Kidney (tissue), 14 donors: ENCODE data around the gene A3GALT2. TPM values are rescaled to one million over a fixed set of nuclear protein-coding genes. Genes with fewer than 3 reads are reported as not detected.

Source experiments
- DNase-seq, 5 donors: peaks; one replicate each; pipeline ENCODE4 v3.0.0-alpha.2; 2013 to 2020
- FAIRE-seq: peaks from 2 replicates; lab custom pipeline; 2012; peaks lifted over from hg19 to GRCh38; lab: Jason Lieb, UNC
- H3K27ac ChIP-seq, 2 donors: one replicate each; pipeline ENCODE4 v1.7.0; 2013; ENCODE audit warnings: low read depth in 2 of 2, low read length in 2 of 2, inconsistent platforms in 1 of 2
- H3K27me3 ChIP-seq: one replicate; pipeline ENCODE4 v1.7.1; 2013; ENCODE audit warnings: low read length, inconsistent platforms; ENCODE audit not compliant: control insufficient read depth, insufficient read depth
- H3K36me3 ChIP-seq, 3 donors: one replicate each; pipeline versions ENCODE4 v1.7.0 to v1.7.1; 2013; ENCODE audit warnings: low read length in 3 of 3, control low read depth in 1 of 3, inconsistent platforms in 1 of 3; ENCODE audit not compliant: insufficient read depth in 3 of 3, control insufficient read depth in 2 of 3
- H3K4me1 ChIP-seq, 3 donors: one replicate each; pipeline versions ENCODE4 v1.7.0 to v1.7.1; 2013; ENCODE audit warnings: low read length in 3 of 3, inconsistent platforms in 1 of 3, low read depth in 1 of 3; ENCODE audit not compliant: control insufficient read depth in 2 of 3, insufficient read depth in 2 of 3
- H3K4me3 ChIP-seq, 3 donors: one replicate each; pipeline versions ENCODE4 v1.7.0 to v1.8.1; 2013; ENCODE audit warnings: low read length in 3 of 3, control low read depth in 1 of 3, inconsistent platforms in 1 of 3
- H3K9ac ChIP-seq, 3 donors: one replicate each; pipeline versions ENCODE4 v1.7.0 to v1.7.1; 2013; ENCODE audit warnings: low read length in 3 of 3, control low read depth in 1 of 3, inconsistent platforms in 1 of 3
- H3K9me3 ChIP-seq, 3 donors: one replicate each; pipeline versions ENCODE4 v1.7.0 to v1.7.1; 2013; ENCODE audit warnings: low read length in 3 of 3, control low read depth in 1 of 3, inconsistent platforms in 1 of 3; ENCODE audit not compliant: control insufficient read depth in 2 of 3, insufficient read depth in 1 of 3
- CTCF ChIP-seq: IDR thresholded peaks from 3 replicates; pipeline ENCODE4 v1.5.1; 2012; ENCODE audit warnings: mild to moderate bottlenecking, moderate library complexity, borderline replicate concordance; ENCODE audit not compliant: insufficient read depth; ENCODE audit errors: extremely low read depth
- intact Hi-C: fragments of 100-400 bp; cut with DNase I; formaldehyde crosslinking; loops from one replicate; pipeline ENCODE4 v1.11.1; 2022
- polyA plus RNA-seq: library from polyadenylated mRNA; stranded (reverse); fragments of 350-450 nt; fragmentation: Illumina TruSeq; extraction: RNeasy Lipid Tissue Mini Kit (QIAGEN cat#74804); gene quantifications from one replicate; pipeline ENCODE4 v1.2.3, GENCODE V29; 2014; ENCODE audit warnings: low read depth, low replicate concordance; ENCODE audit not compliant: insufficient read depth
- total RNA-seq: library from RNA; stranded (reverse); fragmentation: NEBNext Ultra II Directional; extraction: Animal tissue kit (Norgen Biotek cat#: 25700); gene quantifications from one replicate; pipeline ENCODE4 v1.2.1, GENCODE V29; 2021
- donor health status: control.
- donor health status: control.
- donor health status: control.
- donor health status: control.
- donor health status: control.
- donor health status: DM: yes; HTN: yes; CAD: no.
- donor health status: Normal renal cell carcinoma (clear cell type).

Gene A3GALT2
- total and polyA plus RNA-seq, 2 donors from 2014 or later: not detected

GRCh38 chr1:33336580-33336979, 15.7 kb upstream of the A3GALT2 start:
- no peak for DNase-seq
- no peaks in the 10 kb centered on the region for H3K27me3 ChIP-seq
- no peak for TF ChIP-seq CTCF
- FAIRE-seq: no peak
- H3K9me3 ChIP-seq: no peaks in the 10 kb centered on the region
- H3K4me3 ChIP-seq: no peak overlapping the region
- intact Hi-C loops: no loop called here
- H3K4me1 ChIP-seq: peaks cover 9 to 79% (median 79%) of the 10 kb centered on the region in 3 donors
- peak overlapping the region; percentile 58 to 71 for H3K27ac ChIP-seq
- no peak overlapping the region for H3K9ac ChIP-seq
- H3K36me3 ChIP-seq: peaks cover 7 to 27% (median 18%) of the 10 kb centered on the region in 3 donors

- Histone ChIP-seq H3K36me3 (peaks cover 12 to 36% (median 34%) of the 10 kb centered on the region in 3 donors), H3K4me3 (peak overlapping the region in 1 of 3 donors; percentile 3), H3K9me3 (no peaks in the 10 kb centered on the region), H3K4me1 (peaks cover 9 to 64% (median 63%) of the 10 kb centered on the region in 3 donors), H3K27ac (peak overlapping the region in 1 of 2 donors; percentile 64), H3K9ac (peak overlapping the region in 1 of 3 donors; percentile 0), H3K27me3 (no peaks in the 10 kb centered on the region)
- TF ChIP-seq CTCF: no peak
- FAIRE-seq: no peak
- no peak for DNase-seq
- intact Hi-C loops: no loop called here
Observed at GRCh38 chr1:33335020-33335419, 14.1 kb upstream of the A3GALT2 start.

- Histone ChIP-seq H3K27ac (peak overlapping the region in 1 of 2 donors; percentile 64), H3K36me3 (peaks cover 16 to 44% (median 43%) of the 10 kb centered on the region in 3 donors), H3K27me3 (no peaks in the 10 kb centered on the region), H3K4me1 (peaks cover 7 to 56% (median 54%) of the 10 kb centered on the region in 3 donors), H3K9ac (peak overlapping the region in 1 of 3 donors; percentile 0), H3K9me3 (no peaks in the 10 kb centered on the region), H3K4me3 (no peak overlapping the region)
- intact Hi-C loops: no loop called here
- no peak for TF ChIP-seq CTCF
- FAIRE-seq (no peak), DNase-seq (peak in 1 of 5 donors; percentile 83)
Observed at GRCh38 chr1:33334081-33334552, 13.2 kb upstream of the A3GALT2 start.
